Cardiac fibroblast (primary cell): ENCODE measurements around the gene GLOD5.
A peak's percentile ranks its signal among the peaks of the same experiment; 100 is the strongest.

Experiments used
- DNase-seq, 2 donors: peaks; one replicate each; pipeline versions ENCODE4 v3.0.0 to v3.0.0-alpha.2; 2010; ENCODE audit warnings: low read depth in 2 of 2
- H3K4me3 ChIP-seq, 2 donors: replicated peaks in 1 of 2; 1 replicate in 1 of 2; 2 replicates in 1 of 2; pipeline ENCODE4 v1.5.1; 2011; ENCODE audit warnings: low read depth in 2 of 2, low read length in 2 of 2, mild to moderate bottlenecking in 2 of 2, moderate library complexity in 1 of 2
- CTCF ChIP-seq: IDR thresholded peaks from one replicate; pipeline ENCODE4 v1.5.1; 2011; ENCODE audit warnings: low read depth, mild to moderate bottlenecking, low read length, inconsistent platforms

GLOD5 gene

GRCh38 chrX:48719958-48720357 lies 41.6 kb upstream of the GLOD5 start:
- TF ChIP-seq CTCF, result no peak
- no peak for DNase-seq
- H3K4me3 ChIP-seq, result no peak overlapping the region

GRCh38 chrX:48720577-48721250 lies 40.8 kb upstream of the GLOD5 start:
- TF ChIP-seq CTCF, result no peak
- no peak for DNase-seq
- no peak overlapping the region for H3K4me3 ChIP-seq

GRCh38 chrX:48721916-48722315 lies 39.6 kb upstream of the GLOD5 start:
- TF ChIP-seq CTCF, result no peak
- no peak overlapping the region for H3K4me3 ChIP-seq
- no peak for DNase-seq

- no peak for TF ChIP-seq CTCF
- no peak overlapping the region for H3K4me3 ChIP-seq
- DNase-seq, result no peak
Measured at GRCh38 chrX:48726596-48726995, 35.0 kb upstream of the GLOD5 start.

GRCh38 chrX:48728653-48729052 lies 32.9 kb upstream of the GLOD5 start:
- no peak overlapping the region for H3K4me3 ChIP-seq
- no peak for TF ChIP-seq CTCF
- DNase-seq, result no peak

GRCh38 chrX:48736303-48736702 lies 25.2 kb upstream of the GLOD5 start:
- no peak for DNase-seq
- H3K4me3 ChIP-seq, result no peak overlapping the region
- no peak for TF ChIP-seq CTCF

GRCh38 chrX:48736878-48737212 lies 24.7 kb upstream of the GLOD5 start:
- DNase-seq, result no peak
- H3K4me3 ChIP-seq, result peak overlapping the region; percentile 22 to 30
- TF ChIP-seq CTCF, result no peak
